ENCODE data around the gene JAML. TPM values are rescaled to one million over a fixed set of nuclear protein-coding genes. Genes with fewer than 3 reads are reported as not detected.
A peak's percentile ranks its signal among the peaks of the same experiment; 100 is the strongest.

Gene JAML
- total and polyA plus RNA-seq, 2 of the 13 experiments (the other 11 are each of a cell fraction or from before 2014, with no cell fraction given): 2.0 to 3.3 TPM

GRCh38 chr11:118212131-118212725, 12.6 kb downstream of the JAML start (continued):
- TF ChIP-seq NCOA5 (CRISPR knock-in tag; IDR thresholded peaks at IDR 0.05): no peak
- TF ChIP-seq NR0B2 (CRISPR knock-in tag; IDR thresholded peaks at IDR 0.05): no peak
- TF ChIP-seq TEAD3 (CRISPR knock-in tag; optimal IDR thresholded peaks at IDR 0.05; ENCODE audit: borderline replicate concordance): peak; percentile 90
- TF ChIP-seq ZXDC (CRISPR knock-in tag; IDR thresholded peaks at IDR 0.05): no peak
- peak; percentile 52 for TF ChIP-seq HIC2 (CRISPR knock-in tag; IDR thresholded peaks at IDR 0.05; ENCODE audit: low read depth)
- TF ChIP-seq ZNF275 (CRISPR knock-in tag; IDR thresholded peaks at IDR 0.05; ENCODE audit: borderline replicate concordance): peak; percentile 61; the same call in 1 of the 2 replicates
